GM10266 (cell line): ENCODE data around the gene NPW.
"Not testable (repeated sequence)": the region's sequence is repeated elsewhere in the genome, so short reads cannot be mapped to it uniquely, and the experiment has no call there.

Experiments
- DNase-seq: peaks from one replicate; pipeline ENCODE4 v3.0.0; 2012; ENCODE audit errors: extremely low spot score
- TF ChIP-seq, protein P1 (sequence below): IDR thresholded peaks from 2 replicates; pipeline ENCODE4 v1.5.1; 2012; ENCODE audit warnings: mild to moderate bottlenecking, low read depth; ENCODE audit not compliant: control insufficient read depth, insufficient read depth; ENCODE audit errors: missing control alignments

The NPW gene

DNA sequence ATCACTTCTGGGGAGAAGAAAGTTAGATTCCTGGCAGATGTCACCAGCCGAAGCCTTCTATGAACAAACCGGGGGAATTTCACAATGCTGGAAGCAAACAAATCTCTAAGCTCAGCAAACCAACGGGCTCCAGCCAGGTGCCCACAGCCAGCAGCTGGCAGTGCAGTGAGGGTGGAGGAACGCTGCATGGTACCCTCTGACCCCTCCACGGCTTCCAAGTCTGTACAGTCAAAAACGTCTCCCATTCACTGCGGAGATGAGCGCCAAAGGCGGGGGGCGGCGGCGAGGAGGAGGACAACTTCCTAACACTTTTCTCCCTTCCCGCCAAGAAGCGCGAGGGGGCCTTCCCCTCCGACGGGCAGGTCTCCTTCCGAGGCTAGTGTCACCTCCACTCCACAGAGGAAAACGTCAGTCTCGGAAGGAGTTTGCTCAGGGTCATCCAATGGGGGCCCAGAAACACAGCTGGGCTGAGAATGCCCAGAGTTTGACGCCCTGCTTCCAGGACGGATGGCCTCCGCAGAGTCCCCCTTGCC is 10.9 kb upstream of the NPW start:
- TF ChIP-seq, protein P1, sequence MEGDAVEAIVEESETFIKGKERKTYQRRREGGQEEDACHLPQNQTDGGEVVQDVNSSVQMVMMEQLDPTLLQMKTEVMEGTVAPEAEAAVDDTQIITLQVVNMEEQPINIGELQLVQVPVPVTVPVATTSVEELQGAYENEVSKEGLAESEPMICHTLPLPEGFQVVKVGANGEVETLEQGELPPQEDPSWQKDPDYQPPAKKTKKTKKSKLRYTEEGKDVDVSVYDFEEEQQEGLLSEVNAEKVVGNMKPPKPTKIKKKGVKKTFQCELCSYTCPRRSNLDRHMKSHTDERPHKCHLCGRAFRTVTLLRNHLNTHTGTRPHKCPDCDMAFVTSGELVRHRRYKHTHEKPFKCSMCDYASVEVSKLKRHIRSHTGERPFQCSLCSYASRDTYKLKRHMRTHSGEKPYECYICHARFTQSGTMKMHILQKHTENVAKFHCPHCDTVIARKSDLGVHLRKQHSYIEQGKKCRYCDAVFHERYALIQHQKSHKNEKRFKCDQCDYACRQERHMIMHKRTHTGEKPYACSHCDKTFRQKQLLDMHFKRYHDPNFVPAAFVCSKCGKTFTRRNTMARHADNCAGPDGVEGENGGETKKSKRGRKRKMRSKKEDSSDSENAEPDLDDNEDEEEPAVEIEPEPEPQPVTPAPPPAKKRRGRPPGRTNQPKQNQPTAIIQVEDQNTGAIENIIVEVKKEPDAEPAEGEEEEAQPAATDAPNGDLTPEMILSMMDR = no peak
- no peak for DNase-seq

- no peak for DNase-seq
- TF ChIP-seq, protein P1 = no peak
Measured at GRCh38 chr16:2009164-2009711, 10.3 kb upstream of the NPW start.

GRCh38 chr16:2009791-2010510 is 9.6 kb upstream of the NPW start, which contains the start of gene ZNF598:
ZNF598 (minus strand) TSS chr16:2009821.
- TF ChIP-seq, protein P1 = no peak
- peak; percentile 98 for DNase-seq

DNA sequence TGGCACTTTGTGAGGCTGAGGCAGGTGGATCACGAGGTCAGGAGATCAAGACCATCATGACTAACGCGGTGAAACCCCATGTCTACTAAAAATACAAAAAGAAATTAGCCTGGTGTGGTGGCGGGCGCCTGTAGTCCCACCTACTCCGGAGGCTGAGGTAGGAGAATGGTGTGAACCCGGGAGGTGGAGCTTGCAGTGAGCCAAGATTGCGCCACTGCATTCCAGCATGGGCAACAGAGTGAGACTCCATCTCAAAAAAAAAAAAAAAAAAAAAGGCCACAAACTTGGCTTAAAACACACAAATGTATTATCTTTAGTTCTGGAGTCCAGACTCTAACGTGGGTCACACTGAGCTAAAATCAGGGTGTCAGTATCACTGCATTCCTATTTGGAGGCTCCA is 7.9 kb upstream of the NPW start:
- not testable (repeated sequence) for DNase-seq

DNA sequence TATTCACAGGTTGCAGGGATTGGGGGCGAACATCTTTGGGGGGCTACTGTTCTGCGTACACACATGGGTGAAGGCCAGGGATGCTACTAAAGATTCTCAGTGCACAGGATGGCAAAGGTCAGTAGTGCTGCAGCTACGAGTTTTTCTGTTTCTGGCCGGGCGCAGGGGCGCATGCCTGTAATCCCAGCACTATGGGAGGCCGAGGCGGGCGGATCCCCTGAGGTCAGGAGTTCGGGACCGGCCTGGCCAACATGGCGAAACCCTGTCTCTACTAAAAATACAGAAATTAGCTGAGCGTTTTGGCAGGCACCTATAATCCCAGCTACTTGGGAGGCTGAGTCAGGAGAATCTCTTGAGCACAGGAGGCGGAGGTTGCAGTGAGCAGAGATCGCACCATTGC is 6.1 kb upstream of the NPW start:
- no peak for DNase-seq
- TF ChIP-seq, protein P1 = no peak

- TF ChIP-seq, protein P1 = no peak
- no peak for DNase-seq
Measured at GRCh38 chr16:2015117-2015946, 4.3 kb upstream of the NPW start.

GRCh38 chr16:2015947-2016208 is 3.7 kb upstream of the NPW start:
- TF ChIP-seq, protein P1 = no peak
- no peak for DNase-seq
